ENCODE data around the gene PLEKHO2.
"Not testable (repeated sequence)": the region's sequence is repeated elsewhere in the genome, so short reads cannot be mapped to it uniquely, and the experiment has no call there.

PLEKHO2 gene

DNA sequence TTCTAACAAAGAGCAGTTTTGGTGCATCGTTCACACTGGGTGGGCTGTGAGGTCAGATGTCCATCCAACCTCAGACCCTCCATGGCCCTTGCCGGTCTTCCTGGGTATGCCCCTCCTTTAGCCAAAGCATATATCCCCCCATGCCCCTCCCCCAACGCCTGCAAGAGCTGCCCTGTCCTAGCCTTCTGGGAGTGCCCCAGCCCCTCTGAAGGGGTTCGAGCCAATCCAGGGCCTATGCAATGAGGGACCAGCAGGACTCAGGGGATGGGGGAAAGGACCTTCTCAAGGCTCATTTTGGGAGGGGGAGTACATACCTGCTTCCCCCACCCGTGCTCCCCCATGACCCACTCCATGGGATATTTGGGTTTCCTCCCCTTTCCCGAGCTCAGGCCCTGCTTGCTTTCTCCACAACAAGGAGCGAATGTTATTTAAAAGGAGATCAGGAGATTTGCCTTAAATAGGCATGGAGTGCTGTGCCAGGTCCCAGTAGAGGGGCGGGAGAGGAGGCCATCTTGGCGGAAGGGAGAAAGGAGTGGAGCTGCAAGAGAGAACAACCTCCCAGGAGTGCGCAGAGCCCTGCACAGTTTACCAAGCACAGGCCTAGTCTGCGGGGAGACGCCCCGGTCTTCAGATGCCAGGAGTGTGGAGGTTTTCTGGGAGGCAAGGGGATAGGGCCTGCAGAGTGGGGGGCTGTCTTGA lies 34.5 kb upstream of the PLEKHO2 start:
- no peak for TF ChIP-seq CTCF (IDR thresholded peaks at IDR 0.05; ENCODE audit: low read depth, low read length)
- DNase-seq (ENCODE audit: extremely low read depth, low read depth) = no peak

GRCh38 chr15:64807751-64808222 lies 33.9 kb upstream of the PLEKHO2 start:
- no peak for TF ChIP-seq CTCF (IDR thresholded peaks at IDR 0.05; ENCODE audit: low read depth, low read length)
- DNase-seq (ENCODE audit: extremely low read depth, low read depth) = no peak

DNA sequence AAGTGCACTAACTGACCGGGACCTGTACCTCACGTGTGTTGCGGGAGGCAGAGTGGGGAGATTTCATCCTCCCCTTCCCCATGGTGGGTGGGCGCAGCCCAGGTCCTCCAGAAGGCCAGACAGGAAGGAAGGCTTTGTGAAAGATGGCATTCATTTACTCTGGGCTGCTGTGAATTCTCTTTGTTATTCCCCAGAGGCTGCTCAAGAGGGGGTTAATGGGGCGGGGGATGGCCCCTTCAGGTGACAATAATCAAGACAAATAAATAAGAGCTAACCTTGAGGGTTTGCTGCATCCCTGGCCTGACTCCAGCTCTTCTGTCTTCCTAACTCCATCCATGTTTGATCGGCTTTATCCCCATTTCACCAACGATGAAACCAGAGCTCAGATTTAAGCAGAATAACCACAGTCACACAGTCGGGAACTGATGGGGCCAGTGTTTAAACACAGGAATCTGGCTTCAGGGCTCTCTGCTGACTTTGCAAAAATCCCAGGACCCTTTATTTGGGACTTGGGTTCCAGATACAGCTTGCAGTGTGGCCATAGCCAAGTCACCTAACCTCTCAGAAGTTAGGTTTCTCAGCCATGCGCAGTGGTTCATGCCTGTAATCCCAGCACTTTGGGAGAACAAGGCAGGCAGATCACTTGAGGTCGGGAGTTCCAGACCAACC lies 32.8 kb upstream of the PLEKHO2 start:
- DNase-seq (ENCODE audit: extremely low read depth, low read depth) = no peak
- TF ChIP-seq CTCF (IDR thresholded peaks at IDR 0.05; ENCODE audit: low read depth, low read length) = no peak

DNA sequence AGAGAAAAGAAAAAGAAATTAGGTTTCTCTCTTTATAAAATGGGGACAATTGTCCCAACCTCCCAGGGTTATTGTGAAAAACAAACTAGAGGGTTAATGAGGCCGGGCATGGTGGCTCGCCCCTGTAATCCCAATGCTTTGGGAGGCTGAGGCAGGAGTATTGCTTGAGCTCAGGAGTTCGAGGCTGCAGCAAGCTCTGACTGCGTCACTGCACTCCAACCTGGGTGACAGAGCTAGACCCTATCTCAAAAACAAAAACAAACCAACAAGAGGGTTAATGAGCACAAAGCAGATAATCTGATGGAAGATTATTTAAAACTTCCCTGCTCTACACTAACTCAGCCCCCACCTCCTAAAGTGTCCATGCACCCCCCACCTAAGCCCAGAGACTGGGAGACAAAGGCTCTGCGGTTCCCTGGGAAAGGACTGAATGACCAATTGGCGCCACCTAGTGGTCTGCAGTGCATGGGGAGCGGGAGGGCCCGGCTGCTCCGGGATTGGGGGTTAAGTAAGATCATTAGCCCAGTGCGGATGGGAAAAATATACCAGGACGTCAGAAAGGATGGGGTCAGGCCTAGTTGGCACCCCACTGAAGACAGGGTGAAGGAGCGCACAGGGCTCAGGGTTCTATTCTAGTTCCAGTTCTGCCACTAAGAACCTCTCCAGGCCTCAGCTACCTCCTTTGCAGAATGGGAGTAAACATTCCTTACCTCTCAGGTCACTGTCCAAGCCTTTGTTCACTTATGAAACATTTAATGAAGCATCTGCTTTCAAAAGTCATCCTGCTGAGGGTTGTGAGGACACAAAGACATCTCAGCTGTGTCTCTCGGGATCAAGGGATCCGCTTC lies 31.8 kb upstream of the PLEKHO2 start:
- TF ChIP-seq CTCF (IDR thresholded peaks at IDR 0.05; ENCODE audit: low read depth, low read length) = peak; percentile 97
- DNase-seq (ENCODE audit: extremely low read depth, low read depth) = peak; percentile 25

GRCh38 chr15:64810497-64811326 lies 31.0 kb upstream of the PLEKHO2 start:
- no peak for DNase-seq (ENCODE audit: extremely low read depth, low read depth)
- no peak for TF ChIP-seq CTCF (IDR thresholded peaks at IDR 0.05; ENCODE audit: low read depth, low read length)

DNA sequence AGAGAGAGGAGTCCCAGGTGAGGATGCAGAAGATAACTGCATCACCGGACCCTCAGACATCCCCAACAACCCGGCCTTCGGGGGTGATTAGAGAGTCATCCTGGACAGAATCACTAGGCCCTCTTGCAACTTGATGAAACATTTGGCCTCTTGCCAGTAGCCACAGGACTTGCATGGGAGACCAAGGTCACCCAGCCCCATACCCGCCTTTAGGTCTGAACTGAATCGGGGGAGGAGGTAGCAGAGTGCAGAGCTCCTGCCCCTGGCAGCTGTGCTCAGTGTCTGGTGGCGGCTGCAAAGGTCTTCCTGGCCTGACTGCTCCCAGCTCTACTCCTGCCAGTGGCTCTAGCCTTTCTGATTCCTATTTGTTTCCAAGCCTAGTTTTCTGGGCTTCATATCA lies 28.6 kb upstream of the PLEKHO2 start:
- DNase-seq (ENCODE audit: extremely low read depth, low read depth) = no peak

DNA sequence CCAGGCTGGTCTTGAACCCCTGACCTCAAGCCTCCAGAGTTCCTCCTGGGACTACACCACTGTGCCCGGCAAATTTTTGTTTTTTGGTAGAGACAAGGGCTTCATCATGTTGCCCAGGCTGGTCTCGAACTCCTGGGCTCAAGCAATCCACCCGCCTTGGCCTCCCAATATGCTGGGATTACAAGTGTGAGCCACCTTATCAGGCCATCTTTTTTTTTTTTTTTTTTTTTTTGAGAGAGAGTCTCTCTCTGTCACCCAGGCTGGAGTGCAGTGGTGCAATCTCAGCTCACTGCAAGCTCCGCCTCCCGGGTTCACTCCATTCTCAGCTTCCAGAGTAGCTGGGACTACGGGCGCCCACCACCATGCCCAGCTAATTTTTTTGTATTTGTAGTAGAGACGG lies 27.4 kb upstream of the PLEKHO2 start:
- DNase-seq (ENCODE audit: extremely low read depth, low read depth) = not testable (repeated sequence)

More for the DNA sequence above, 28.6 kb upstream of the PLEKHO2 start:
- no peak for TF ChIP-seq CTCF (IDR thresholded peaks at IDR 0.05; ENCODE audit: low read depth, low read length)

- DNase-seq (ENCODE audit: extremely low read depth, low read depth) = not testable (repeated sequence)
Measured at GRCh38 chr15:64814965-64815364, 26.8 kb upstream of the PLEKHO2 start.

All from AG09319 (cell line).